IPS-18a (cell line): ENCODE measurements around the gene PMFBP1.

Experiments
- H3K27ac ChIP-seq: one replicate; pipeline ENCODE4 v1.5.1; 2013; ENCODE audit warnings: low read length
- H3K27me3 ChIP-seq: one replicate; pipeline ENCODE4 v1.6.1; 2013; ENCODE audit warnings: mild to moderate bottlenecking, low read length; ENCODE audit not compliant: control insufficient read depth, insufficient read depth
- H3K36me3 ChIP-seq: one replicate; pipeline ENCODE4 v1.6.1; 2013; ENCODE audit warnings: low read depth, low read length; ENCODE audit not compliant: control insufficient read depth
- H3K4me1 ChIP-seq: one replicate; pipeline ENCODE4 v1.6.1; 2013; ENCODE audit warnings: low read depth, low read length; ENCODE audit not compliant: control insufficient read depth
- H3K4me3 ChIP-seq: one replicate; pipeline ENCODE4 v1.5.1; 2013; ENCODE audit warnings: low read length
- H3K9ac ChIP-seq: one replicate; pipeline ENCODE4 v1.6.1; 2013; ENCODE audit warnings: mild to moderate bottlenecking, low read length, moderate library complexity
- H3K9me3 ChIP-seq: one replicate; pipeline ENCODE4 v1.6.1; 2013; ENCODE audit warnings: low read depth, low read length; ENCODE audit not compliant: control insufficient read depth

Gene PMFBP1

GRCh38 chr16:72126429-72126765 is 45.6 kb downstream of the PMFBP1 start:
- no peaks in the 10 kb centered on the region for H3K36me3 ChIP-seq
- H3K27ac ChIP-seq = no peak overlapping the region
- H3K4me3 ChIP-seq = no peak overlapping the region
- H3K27me3 ChIP-seq = no peaks in the 10 kb centered on the region
- H3K4me1 ChIP-seq = peaks cover 6% of the 10 kb centered on the region
- H3K9me3 ChIP-seq = no peaks in the 10 kb centered on the region
- H3K9ac ChIP-seq = no peak overlapping the region

GRCh38 chr16:72125635-72126428 is 46.1 kb downstream of the PMFBP1 start:
- Histone ChIP-seq H3K27ac (no peak overlapping the region), H3K27me3 (no peaks in the 10 kb centered on the region), H3K36me3 (no peaks in the 10 kb centered on the region), H3K4me1 (peaks cover 6% of the 10 kb centered on the region), H3K9ac (no peak overlapping the region), H3K9me3 (no peaks in the 10 kb centered on the region), H3K4me3 (no peak overlapping the region)

GRCh38 chr16:72124761-72125634 is 47.0 kb downstream of the PMFBP1 start:
- H3K36me3 ChIP-seq = no peaks in the 10 kb centered on the region

GRCh38 chr16:72124148-72124547 is 47.8 kb downstream of the PMFBP1 start:
- no peak overlapping the region for H3K9ac ChIP-seq
- H3K36me3 ChIP-seq = no peaks in the 10 kb centered on the region
- no peak overlapping the region for H3K4me3 ChIP-seq
- H3K27ac ChIP-seq = no peak overlapping the region
- H3K4me1 ChIP-seq = peaks cover 6% of the 10 kb centered on the region
- H3K9me3 ChIP-seq = no peaks in the 10 kb centered on the region
- H3K27me3 ChIP-seq = no peaks in the 10 kb centered on the region

More at GRCh38 chr16:72124761-72125634, 47.0 kb downstream of the PMFBP1 start:
- Histone ChIP-seq H3K9ac (no peak overlapping the region), H3K9me3 (no peaks in the 10 kb centered on the region), H3K4me3 (no peak overlapping the region), H3K27ac (no peak overlapping the region), H3K4me1 (peaks cover 6% of the 10 kb centered on the region), H3K27me3 (no peaks in the 10 kb centered on the region)

- no peaks in the 10 kb centered on the region for H3K36me3 ChIP-seq
- H3K27me3 ChIP-seq = no peaks in the 10 kb centered on the region
- no peak overlapping the region for H3K4me3 ChIP-seq
- no peak overlapping the region for H3K27ac ChIP-seq
- no peak overlapping the region for H3K9ac ChIP-seq
- peaks cover 6% of the 10 kb centered on the region for H3K4me1 ChIP-seq
- no peaks in the 10 kb centered on the region for H3K9me3 ChIP-seq
Measured at GRCh38 chr16:72123426-72123825, 48.5 kb downstream of the PMFBP1 start.

- H3K27ac ChIP-seq = no peak overlapping the region
- H3K36me3 ChIP-seq = no peaks in the 10 kb centered on the region
- no peaks in the 10 kb centered on the region for H3K27me3 ChIP-seq
- no peak overlapping the region for H3K9ac ChIP-seq
- H3K4me3 ChIP-seq = no peak overlapping the region
- peaks cover 6% of the 10 kb centered on the region for H3K4me1 ChIP-seq
- no peaks in the 10 kb centered on the region for H3K9me3 ChIP-seq
Measured at GRCh38 chr16:72122916-72123315, 49.0 kb downstream of the PMFBP1 start.

- peaks cover 6% of the 10 kb centered on the region for H3K4me1 ChIP-seq
- H3K4me3 ChIP-seq = no peak overlapping the region
- H3K27ac ChIP-seq = no peak overlapping the region
- no peaks in the 10 kb centered on the region for H3K27me3 ChIP-seq
- H3K36me3 ChIP-seq = no peaks in the 10 kb centered on the region
- no peak overlapping the region for H3K9ac ChIP-seq
- H3K9me3 ChIP-seq = no peaks in the 10 kb centered on the region
Measured at GRCh38 chr16:72122308-72122707, 49.6 kb downstream of the PMFBP1 start.

GRCh38 chr16:72120026-72120425 is 51.9 kb downstream of the PMFBP1 start:
- Histone ChIP-seq H3K27ac (no peak overlapping the region), H3K27me3 (no peaks in the 10 kb centered on the region), H3K4me3 (no peak overlapping the region), H3K9me3 (no peaks in the 10 kb centered on the region), H3K9ac (no peak overlapping the region), H3K4me1 (peaks cover 1% of the 10 kb centered on the region), H3K36me3 (no peaks in the 10 kb centered on the region)

- Histone ChIP-seq H3K9me3 (no peaks in the 10 kb centered on the region), H3K27me3 (no peaks in the 10 kb centered on the region), H3K4me3 (no peak overlapping the region), H3K36me3 (peaks cover 43% of the 10 kb centered on the region), H3K9ac (no peak overlapping the region), H3K4me1 (no peaks in the 10 kb centered on the region), H3K27ac (no peak overlapping the region)
Measured at GRCh38 chr16:72113616-72113945, 58.4 kb downstream of the PMFBP1 start.

- Histone ChIP-seq H3K4me1 (no peaks in the 10 kb centered on the region), H3K36me3 (peaks cover 48% of the 10 kb centered on the region), H3K4me3 (no peak overlapping the region), H3K27me3 (no peaks in the 10 kb centered on the region), H3K27ac (no peak overlapping the region), H3K9me3 (no peaks in the 10 kb centered on the region), H3K9ac (no peak overlapping the region)
Measured at GRCh38 chr16:72112906-72113615, 58.9 kb downstream of the PMFBP1 start.

- Histone ChIP-seq H3K4me3 (no peak overlapping the region), H3K9me3 (no peaks in the 10 kb centered on the region), H3K27ac (no peak overlapping the region), H3K27me3 (no peaks in the 10 kb centered on the region), H3K9ac (no peak overlapping the region), H3K4me1 (no peaks in the 10 kb centered on the region), H3K36me3 (peaks cover 53% of the 10 kb centered on the region)
Measured at GRCh38 chr16:72112452-72112792, 59.5 kb downstream of the PMFBP1 start.
